ENCODE results near the gene CRTAC1.
A peak's percentile ranks its signal among the peaks of the same experiment; 100 is the strongest.

CRTAC1 gene

GRCh38 chr10:98030093-98030821 lies at the start of gene CRTAC1:
CRTAC1 (minus strand) TSS chr10:98030621; CDS start chr10:98030472, 149 bp downstream.
- no peak for DNase-seq (ENCODE audit: low spot score)

GRCh38 chr10:98078774-98079173 lies 48.4 kb upstream of the CRTAC1 start:
- DNase-seq (ENCODE audit: low spot score) = no peak

DNA sequence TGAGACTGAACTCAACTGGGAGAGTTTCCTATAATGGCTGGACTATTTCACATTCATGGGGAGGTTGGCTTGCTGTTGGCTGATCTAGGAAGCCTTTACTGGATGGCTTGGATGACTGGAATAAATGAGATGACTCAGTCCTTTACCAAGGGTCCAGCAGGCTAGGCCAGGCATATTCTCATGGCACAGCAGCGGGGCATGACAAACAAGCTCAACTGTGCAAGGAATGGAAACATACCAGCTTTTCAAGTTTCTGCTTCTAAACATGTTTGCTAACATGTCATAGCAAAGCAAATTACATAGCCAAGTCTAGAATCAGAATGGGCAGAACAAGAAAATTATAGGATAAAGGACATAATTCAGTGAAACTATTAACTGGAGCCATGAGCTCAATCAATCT lies 46.8 kb upstream of the CRTAC1 start:
- no peak for DNase-seq (ENCODE audit: low spot score)

DNA sequence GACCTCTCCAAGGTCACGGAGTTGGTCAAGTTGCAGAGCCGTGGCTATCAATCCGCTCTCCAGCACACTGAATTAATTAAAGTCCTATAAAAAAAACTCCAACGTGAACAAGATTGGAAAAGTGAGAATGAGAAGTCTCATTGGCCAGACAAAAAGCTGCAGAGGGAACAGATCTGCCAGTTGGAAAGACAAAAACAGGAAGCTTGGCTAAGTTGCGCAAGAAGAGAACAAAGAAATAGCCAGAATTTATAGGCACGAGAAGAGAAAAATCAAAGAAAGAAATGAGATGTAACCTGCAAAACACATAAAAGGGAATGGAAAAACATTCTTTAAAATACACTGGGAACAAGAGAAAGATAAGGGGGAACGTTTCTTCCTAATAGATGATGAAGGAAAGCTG lies 45.7 kb upstream of the CRTAC1 start:
- DNase-seq (ENCODE audit: low spot score) = no peak

DNA sequence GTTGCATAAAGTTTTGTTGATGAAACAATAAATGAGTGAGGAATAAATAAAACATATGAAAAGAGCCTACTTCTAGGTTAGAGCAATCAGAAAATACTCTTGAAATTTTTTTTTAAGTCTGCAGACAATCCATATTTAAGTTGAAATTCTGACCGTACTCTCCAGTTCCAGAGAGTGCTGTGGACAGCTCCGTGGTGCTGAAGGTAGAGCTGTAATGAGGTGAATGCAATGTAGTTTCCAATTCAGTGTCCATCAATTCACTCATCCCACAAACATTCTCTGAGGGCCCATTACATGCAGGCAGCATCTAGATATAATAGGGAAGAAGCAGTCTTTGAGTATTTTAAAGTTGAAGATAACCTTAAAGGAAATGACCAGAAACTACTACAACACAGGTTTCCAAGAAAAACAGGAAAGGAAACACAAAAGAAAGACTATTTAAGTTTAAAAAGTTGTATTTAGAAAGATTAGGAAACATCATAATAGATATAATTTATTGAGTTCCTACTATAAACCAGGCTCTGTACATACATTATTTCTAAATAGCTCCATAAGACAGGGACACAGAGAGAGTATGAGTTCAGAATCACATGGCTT lies 44.0 kb upstream of the CRTAC1 start:
- DNase-seq (ENCODE audit: low spot score) = peak; percentile 22

GRCh38 chr10:98067165-98067564 lies 36.7 kb upstream of the CRTAC1 start:
- no peak for DNase-seq (ENCODE audit: low spot score)

DNA sequence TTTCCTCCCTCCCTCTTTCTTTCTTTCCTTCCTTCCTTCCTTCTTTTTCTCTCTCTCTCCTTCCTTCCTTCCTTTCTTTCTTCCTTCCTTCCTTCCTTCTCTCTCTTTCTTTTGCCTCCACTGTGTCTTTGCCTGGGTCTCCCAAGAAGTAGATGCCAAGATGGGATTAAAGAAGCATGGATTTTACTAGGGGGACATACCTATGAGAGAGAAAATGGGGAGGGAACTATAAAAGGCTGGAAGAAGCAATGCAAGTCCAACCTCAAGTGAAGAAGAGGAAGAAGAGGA lies 33.3 kb upstream of the CRTAC1 start:
- no peak for DNase-seq (ENCODE audit: low spot score)

- DNase-seq (ENCODE audit: low spot score) = no peak
Observed at GRCh38 chr10:98062424-98062823, 32.0 kb upstream of the CRTAC1 start.

GRCh38 chr10:98060079-98060478 lies 29.7 kb upstream of the CRTAC1 start:
- no peak for DNase-seq (ENCODE audit: low spot score)

DNA sequence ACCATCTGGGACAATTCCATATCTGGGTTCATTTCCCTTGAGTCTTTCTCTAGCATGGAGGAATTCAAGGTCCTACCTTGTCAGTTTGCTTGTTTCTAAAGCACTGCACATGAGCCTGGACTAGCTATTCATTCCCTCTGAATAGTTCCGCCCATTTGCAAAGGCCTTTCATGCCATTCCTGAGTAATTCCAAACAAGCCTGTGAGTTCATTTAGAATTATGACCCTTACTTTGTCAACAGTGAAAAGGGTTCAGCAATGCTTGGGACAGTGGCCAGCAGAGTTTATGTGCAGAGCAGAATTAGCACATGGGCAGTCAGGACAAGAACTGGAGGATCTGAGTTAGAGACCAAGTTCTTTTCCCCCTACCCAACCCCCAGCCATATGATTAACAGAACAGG lies 27.9 kb upstream of the CRTAC1 start:
- DNase-seq (ENCODE audit: low spot score) = no peak

GRCh38 chr10:98055841-98056516 lies 25.6 kb upstream of the CRTAC1 start:
- DNase-seq (ENCODE audit: low spot score) = peak; percentile 44

GRCh38 chr10:98047009-98047741 lies 16.8 kb upstream of the CRTAC1 start:
- DNase-seq (ENCODE audit: low spot score) = no peak

- peak; percentile 68 for DNase-seq (ENCODE audit: low spot score)
Observed at GRCh38 chr10:98045785-98046389, 15.5 kb upstream of the CRTAC1 start.

- DNase-seq (ENCODE audit: low spot score) = peak; percentile 58
Observed at GRCh38 chr10:98041352-98042043, 11.1 kb upstream of the CRTAC1 start.

- no peak for DNase-seq (ENCODE audit: low spot score)
Observed at GRCh38 chr10:98039690-98040381, 9.4 kb upstream of the CRTAC1 start.

GRCh38 chr10:98038288-98038687 lies 7.9 kb upstream of the CRTAC1 start:
- no peak for DNase-seq (ENCODE audit: low spot score)

DNA sequence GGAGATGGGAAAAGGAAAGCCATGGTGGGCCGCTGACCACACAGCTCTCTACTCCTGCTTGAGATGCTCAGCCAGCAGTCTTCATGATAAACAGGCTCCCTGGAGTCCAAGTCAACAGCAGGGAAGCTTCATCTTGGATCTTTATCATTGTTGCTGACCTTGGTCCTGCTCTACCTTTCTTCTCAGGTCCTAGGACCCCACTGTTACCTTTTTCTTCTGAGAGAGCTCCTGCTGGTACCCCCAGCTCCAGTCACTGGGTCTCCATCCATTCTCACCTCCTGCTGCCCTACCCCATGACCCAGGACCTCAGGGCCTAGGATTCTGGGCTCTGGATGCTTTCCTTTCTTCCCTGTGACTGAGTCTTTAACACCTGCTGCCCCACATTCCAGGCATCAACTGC lies 5.2 kb upstream of the CRTAC1 start:
- DNase-seq (ENCODE audit: low spot score) = no peak

GRCh38 chr10:98033515-98033914 lies 3.1 kb upstream of the CRTAC1 start:
- DNase-seq (ENCODE audit: low spot score) = no peak

- DNase-seq (ENCODE audit: low spot score) = no peak
Observed at GRCh38 chr10:98031440-98031839, 1.0 kb upstream of the CRTAC1 start.

- DNase-seq (ENCODE audit: low spot score) = no peak
Observed at GRCh38 chr10:98030991-98031431, 590 bp upstream of the CRTAC1 start.

Measured in SW480 (cell line).